Measurements from ENCODE around the gene ARHGAP36.

The ARHGAP36 gene

DNA sequence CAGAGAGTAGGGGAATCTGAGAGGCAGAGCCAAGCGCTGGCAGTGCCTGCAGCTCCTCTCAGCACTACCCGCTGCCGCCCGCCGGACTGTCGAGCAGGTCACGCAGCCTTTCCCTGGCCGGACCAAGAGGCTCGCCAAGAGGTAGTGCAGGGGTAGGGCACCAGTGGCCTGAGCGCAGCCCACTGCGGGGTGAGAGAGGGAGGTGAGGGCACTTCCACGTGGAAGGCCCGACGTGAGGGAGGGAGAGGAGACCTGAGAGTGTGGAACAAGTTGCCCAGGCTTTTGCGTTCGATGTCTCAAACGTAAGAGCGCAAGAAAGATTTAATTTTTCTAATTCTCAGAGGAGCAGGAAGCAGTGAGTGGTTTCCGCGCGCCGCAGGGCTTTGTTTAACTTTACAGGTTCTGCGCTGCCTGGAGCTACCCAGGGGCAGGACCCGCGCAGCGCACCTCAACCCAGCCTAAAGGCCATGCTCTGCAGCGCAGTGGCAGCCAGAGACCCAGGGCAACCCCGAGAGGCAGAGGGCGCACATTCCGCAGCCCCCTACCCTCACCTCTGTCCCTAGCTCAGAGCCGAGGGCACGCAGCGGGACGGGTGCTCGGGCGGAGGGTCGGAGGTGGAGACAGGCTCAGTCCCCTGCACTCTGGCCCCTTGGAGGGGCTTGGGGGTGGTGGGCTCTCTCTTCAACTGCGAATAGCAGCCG lies 14.9 kb downstream of the ARHGAP36 start:
- DNase-seq, result no peak

DNA sequence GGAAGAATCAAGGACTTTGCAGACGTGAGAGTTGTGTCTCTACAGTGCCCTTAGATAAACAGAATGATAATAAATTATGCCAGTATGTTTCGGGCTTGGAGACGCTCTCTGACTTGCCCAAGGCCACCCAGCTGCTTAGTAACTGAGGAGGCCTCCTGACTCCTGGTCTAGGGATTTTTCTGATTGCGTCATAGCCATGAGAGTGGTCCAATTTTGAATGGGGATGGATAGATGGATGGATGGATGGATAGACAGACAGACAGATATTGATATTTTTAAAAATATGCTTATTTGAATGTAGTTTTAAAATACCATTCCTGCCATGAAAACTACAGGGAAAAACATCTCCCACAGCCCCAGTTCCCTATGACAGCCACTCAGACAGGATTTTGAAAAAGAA lies 15.5 kb downstream of the ARHGAP36 start:
- DNase-seq, result no peak

DNA sequence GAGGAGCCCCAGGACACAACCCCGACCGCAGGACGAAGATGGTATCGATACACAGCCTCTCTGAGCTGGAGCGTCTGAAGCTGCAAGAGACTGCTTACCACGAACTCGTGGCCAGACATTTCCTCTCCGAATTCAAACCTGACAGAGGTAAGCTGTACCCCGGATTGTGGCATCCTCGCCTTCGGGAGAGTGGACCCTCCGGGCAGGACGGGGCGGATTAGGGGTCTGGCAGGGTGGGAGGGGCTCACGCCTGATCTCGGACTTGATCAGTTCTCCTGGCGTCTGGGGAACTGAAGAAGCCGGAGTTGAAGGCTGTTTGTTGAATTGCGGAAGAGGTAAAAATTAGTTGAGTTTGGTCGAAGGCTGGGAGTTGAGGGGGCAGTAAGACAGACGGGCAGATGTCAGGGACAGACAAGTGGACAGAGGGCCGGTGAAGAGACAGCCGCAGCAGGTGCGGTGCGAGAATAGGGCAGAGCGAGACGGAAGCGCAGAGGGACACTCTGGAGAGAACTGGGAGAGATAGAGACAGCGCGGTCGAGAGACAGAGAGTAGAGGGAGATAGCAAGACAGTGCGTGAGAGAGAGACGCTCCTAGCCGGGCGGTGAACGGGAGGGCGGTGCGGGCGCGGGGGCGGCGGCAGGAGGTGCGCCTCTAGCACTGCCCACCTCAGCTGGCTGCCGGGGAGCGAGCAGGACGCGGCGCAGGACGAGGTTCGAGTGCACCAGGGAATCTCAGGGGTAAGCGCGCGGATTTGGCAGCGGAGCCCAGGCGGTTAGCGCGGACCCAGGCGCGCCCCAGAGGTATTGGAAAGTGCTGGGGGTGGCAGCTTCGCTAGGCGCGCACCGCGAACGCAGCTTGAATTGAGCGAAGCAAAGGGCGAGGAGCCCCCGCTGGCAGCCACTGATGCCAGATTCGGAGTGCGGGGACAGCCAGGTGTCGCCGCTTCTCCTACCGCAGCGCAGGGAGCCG lies 23.9 kb downstream of the ARHGAP36 start:
- DNase-seq, result no peak

DNA sequence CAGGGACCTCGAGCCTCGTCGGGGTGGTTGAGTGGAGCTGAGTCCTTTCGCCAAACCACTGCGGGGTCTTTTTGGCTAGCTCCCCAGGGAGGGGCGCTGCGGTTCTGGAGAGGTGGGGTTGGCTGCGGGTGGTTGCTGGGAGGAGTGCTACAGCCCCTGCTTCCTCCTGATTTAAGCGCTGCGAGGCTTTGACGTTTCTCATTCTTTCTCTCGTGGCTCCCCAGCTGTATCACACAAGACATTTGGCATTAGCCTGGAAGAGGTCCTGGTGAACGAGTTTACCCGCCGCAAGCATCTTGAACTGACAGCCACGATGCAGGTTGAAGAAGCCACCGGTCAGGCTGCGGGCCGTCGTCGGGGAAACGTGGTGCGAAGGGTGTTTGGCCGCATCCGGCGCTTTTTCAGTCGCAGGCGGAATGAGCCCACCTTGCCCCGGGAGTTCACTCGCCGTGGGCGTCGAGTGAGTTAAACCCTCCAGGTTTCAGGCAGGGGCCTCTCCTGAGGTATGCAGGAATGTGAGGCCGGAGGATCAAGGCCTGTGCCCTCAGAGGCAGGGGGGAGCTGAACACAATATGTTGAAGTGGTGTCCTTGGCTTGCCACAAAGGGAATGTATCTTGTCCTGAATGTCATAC lies 25.5 kb downstream of the ARHGAP36 start:
- DNase-seq, result no peak

DNA sequence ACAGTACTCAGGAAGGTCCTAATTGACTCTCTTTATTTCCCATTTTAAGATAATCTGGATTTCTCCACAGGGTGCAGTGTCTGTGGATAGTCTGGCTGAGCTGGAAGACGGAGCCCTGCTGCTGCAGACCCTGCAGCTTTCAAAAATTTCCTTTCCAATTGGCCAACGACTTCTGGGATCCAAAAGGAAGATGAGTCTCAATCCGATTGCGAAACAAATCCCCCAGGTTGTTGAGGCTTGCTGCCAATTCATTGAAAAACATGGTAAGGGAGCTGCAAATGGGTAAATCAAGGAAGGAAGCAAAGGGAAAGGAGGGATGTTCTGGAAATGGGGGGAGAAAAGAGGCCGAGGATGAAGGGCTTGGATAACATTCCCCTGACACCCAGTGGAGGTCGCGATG lies 26.0 kb downstream of the ARHGAP36 start:
- DNase-seq, result no peak

DNA sequence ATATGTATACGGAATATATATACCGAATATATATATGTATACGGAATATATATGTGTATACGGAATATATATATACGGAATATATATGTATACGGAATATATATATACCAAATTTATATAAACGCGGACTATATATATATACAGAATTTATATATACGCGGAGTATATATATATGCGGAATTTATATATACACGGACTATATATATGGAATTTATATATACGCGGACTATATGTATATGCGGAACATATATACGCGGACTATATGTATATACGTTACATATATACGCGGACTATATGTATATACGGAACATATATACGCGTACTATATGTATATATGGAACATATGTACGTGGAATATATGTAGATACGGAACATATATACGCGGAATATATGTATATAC lies 78.6 kb downstream of the ARHGAP36 start:
- no peak for DNase-seq

DNA sequence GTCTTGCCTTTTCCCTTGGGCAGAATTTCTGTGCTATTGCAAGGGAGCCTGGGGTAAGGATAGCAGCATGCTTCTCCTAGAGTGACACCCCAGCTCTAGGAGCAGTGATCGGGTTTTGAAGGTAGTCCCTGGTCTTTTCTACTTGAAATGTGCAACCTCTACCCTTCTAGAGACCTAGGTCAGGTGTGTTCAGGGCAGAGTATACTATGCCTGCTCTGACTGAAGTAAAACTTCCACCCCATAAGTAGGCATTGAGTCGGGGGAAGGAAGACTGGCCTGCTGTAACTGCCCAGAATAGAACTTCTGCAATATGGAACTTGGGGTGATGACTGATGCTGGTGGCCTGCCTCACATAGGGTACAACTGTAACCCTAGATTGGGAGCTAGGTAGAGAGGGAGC lies 80.9 kb downstream of the ARHGAP36 start:
- no peak for DNase-seq

Measured in CD4-positive, alpha-beta T cell treated with Interleukin-17A for 1 hour (primary cell).